ENCODE results near the gene CFAP46. TPM values are rescaled to one million over a fixed set of nuclear protein-coding genes. Genes with fewer than 3 reads are reported as not detected.

The CFAP46 gene
- total RNA-seq, 6 experiments from 2014 or later, result 0.31 to 1.4 (median 0.32) TPM; not detected in 1

GRCh38 chr10:132878730-132879407 is 63.5 kb downstream of the CFAP46 start:
- no peak for DNase-seq
- no peak overlapping the region for H3K27ac Mint-ChIP-seq
- peaks cover 8% of the 10 kb centered on the region; the same call in 1 of the 2 replicates for H3K4me1 Mint-ChIP-seq (ENCODE audit: low read depth)
- H3K9me3 Mint-ChIP-seq, result no peaks in the 10 kb centered on the region
- H3K4me3 Mint-ChIP-seq, result no peak overlapping the region
- H3K27me3 Mint-ChIP-seq (ENCODE audit: insufficient read depth), result peaks cover 32% of the 10 kb centered on the region
- TF ChIP-seq CTCF (IDR thresholded peaks at IDR 0.05), result no peak
- no peaks in the 10 kb centered on the region for H3K36me3 Mint-ChIP-seq (ENCODE audit: low read depth)

GRCh38 chr10:132878091-132878729 is 64.2 kb downstream of the CFAP46 start:
- H3K4me3 Mint-ChIP-seq, result no peak overlapping the region
- peaks cover 33% of the 10 kb centered on the region for H3K27me3 Mint-ChIP-seq (ENCODE audit: insufficient read depth)
- DNase-seq, result no peak
- no peak overlapping the region for H3K27ac Mint-ChIP-seq
- peaks cover under 1% of the 10 kb centered on the region; the same call in 1 of the 2 replicates for H3K4me1 Mint-ChIP-seq (ENCODE audit: low read depth)
- H3K9me3 Mint-ChIP-seq, result no peaks in the 10 kb centered on the region
- no peaks in the 10 kb centered on the region for H3K36me3 Mint-ChIP-seq (ENCODE audit: low read depth)
- TF ChIP-seq CTCF (IDR thresholded peaks at IDR 0.05), result no peak

- H3K27ac Mint-ChIP-seq, result no peak overlapping the region
- no peak for DNase-seq
- H3K4me3 Mint-ChIP-seq, result no peak overlapping the region
- no peaks in the 10 kb centered on the region for H3K9me3 Mint-ChIP-seq
- peaks cover 34% of the 10 kb centered on the region for H3K27me3 Mint-ChIP-seq (ENCODE audit: insufficient read depth)
- no peak for TF ChIP-seq CTCF (IDR thresholded peaks at IDR 0.05)
- no peaks in the 10 kb centered on the region for H3K36me3 Mint-ChIP-seq (ENCODE audit: low read depth)
- no peaks in the 10 kb centered on the region for H3K4me1 Mint-ChIP-seq (ENCODE audit: low read depth)
These were observed 64.9 kb downstream of the CFAP46 start for GRCh38 chr10:132877473-132877872.

DNA sequence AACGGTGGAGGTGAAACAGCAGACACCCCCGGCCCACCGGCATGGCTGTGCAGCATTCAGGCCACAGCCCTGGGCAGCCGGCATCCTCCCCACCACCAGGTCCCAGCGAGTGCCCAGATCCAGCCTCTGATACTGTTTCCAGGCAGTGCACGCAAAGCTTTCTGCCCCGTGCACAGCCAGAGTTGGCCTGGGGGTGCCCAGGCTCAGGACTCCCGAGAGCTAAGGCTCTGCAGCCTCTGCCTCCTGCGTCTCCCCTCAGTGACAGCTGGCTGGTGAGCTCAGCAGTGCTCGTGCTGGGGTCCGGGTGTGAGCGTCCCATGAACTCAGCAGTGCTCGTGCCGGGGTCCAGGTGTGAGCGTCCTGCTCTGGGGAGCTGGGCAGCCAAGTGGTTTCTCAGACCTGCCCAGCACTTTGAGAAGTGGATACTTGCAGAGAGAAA is 65.4 kb downstream of the CFAP46 start:
- no peaks in the 10 kb centered on the region for H3K9me3 Mint-ChIP-seq
- no peaks in the 10 kb centered on the region for H3K36me3 Mint-ChIP-seq (ENCODE audit: low read depth)
- H3K4me1 Mint-ChIP-seq (ENCODE audit: low read depth), result no peaks in the 10 kb centered on the region
- H3K4me3 Mint-ChIP-seq, result no peak overlapping the region
- peaks cover 31% of the 10 kb centered on the region for H3K27me3 Mint-ChIP-seq (ENCODE audit: insufficient read depth)
- no peak for TF ChIP-seq CTCF (IDR thresholded peaks at IDR 0.05)
- H3K27ac Mint-ChIP-seq, result no peak overlapping the region
- DNase-seq, result no peak

DNA sequence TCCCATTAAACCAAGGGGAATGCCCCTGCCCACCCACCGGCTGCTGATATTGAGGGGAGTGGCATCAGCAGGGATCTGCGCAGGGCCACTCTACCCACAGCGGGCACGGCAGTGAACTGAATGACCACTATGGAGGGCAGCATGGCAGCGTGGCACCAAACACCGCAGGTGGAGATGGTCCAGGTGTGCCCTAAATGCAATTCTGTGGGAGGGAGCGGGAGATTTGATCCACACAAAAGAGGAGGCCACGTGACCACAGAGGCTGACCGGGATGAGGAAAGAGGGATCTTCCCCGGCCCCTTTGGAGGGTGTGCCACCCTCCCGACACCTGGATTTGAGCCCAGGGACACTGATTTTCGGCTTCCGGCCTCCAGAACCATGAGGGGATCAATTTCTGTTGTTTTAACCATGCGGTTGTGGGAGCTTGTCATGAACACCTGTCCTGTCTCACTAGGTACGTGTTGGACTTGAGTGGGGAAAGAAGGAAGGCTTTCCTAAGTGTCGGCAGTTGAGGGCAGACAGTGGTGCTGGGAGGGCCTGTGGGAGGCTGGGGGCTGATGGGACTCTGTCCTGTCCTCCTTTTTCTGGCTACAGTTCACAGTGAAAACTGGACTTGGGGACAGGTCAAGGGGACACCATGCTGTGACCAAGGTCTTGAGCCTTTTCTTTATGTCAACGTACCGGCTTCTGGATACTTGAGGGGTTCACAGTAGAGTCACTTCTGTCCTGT is 66.1 kb downstream of the CFAP46 start:
- Mint-ChIP-seq H3K27me3 (ENCODE audit: insufficient read depth) (peaks cover 30% of the 10 kb centered on the region), H3K9me3 (no peaks in the 10 kb centered on the region), H3K4me1 (ENCODE audit: low read depth) (no peaks in the 10 kb centered on the region), H3K27ac (no peak overlapping the region), H3K36me3 (ENCODE audit: low read depth) (no peaks in the 10 kb centered on the region; the same call in 1 of the 2 replicates), H3K4me3 (no peak overlapping the region)
- no peak for DNase-seq
- TF ChIP-seq CTCF (IDR thresholded peaks at IDR 0.05), result no peak

Measured in HFFc6 (cell line).